ENCODE measurements around the gene UPF3B.
"Not testable (repeated sequence)": the region's sequence is repeated elsewhere in the genome, so short reads cannot be mapped to it uniquely, and the experiment has no call there.

UPF3B gene

GRCh38 chrX:119828446-119828845, 24.3 kb downstream of the UPF3B start:
- Histone ChIP-seq H3K9me3 (ENCODE audit: insufficient read depth, low read length) (no peaks in the 10 kb centered on the region), H2AFZ (ENCODE audit: low read depth, low read length, severe bottlenecking) (no peak overlapping the region), H3K79me2 (ENCODE audit: insufficient read depth, low read length) (no peaks in the 10 kb centered on the region), H3K4me2 (ENCODE audit: low read depth, low read length, poor library complexity, severe bottlenecking) (no peak overlapping the region), H3K9ac (ENCODE audit: low read length) (no peak overlapping the region), H4K20me1 (ENCODE audit: low read depth, low read length) (no peaks in the 10 kb centered on the region), H3K27ac (ENCODE audit: low read depth, low read length) (no peak overlapping the region), H3K4me3 (ENCODE audit: insufficient read depth, low read length, poor library complexity, severe bottlenecking) (no peak overlapping the region), H3K36me3 (ENCODE audit: low read length) (no peaks in the 10 kb centered on the region), H3K9me2 (replicated peaks; ENCODE audit: insufficient read depth, low read length) (no peaks in the 10 kb centered on the region), H3K27me3 (ENCODE audit: low read length) (no peaks in the 10 kb centered on the region), H3F3A (ENCODE audit: insufficient read depth) (no peaks in the 10 kb centered on the region)
- TF ChIP-seq CTCF (IDR thresholded peaks at IDR 0.05; ENCODE audit: insufficient read depth, low read length, poor library complexity, severe bottlenecking) (no peak), EZH2phosphoT487 (conservative IDR thresholded peaks at IDR 0.05; ENCODE audit: low read length) (no peak)

- H3K36me3 ChIP-seq (ENCODE audit: low read length) = no peaks in the 10 kb centered on the region
- H2AFZ ChIP-seq (ENCODE audit: low read depth, low read length, severe bottlenecking) = no peak overlapping the region
- no peaks in the 10 kb centered on the region for H3K79me2 ChIP-seq (ENCODE audit: insufficient read depth, low read length)
- TF ChIP-seq EZH2phosphoT487 (conservative IDR thresholded peaks at IDR 0.05; ENCODE audit: low read length) (no peak), CTCF (IDR thresholded peaks at IDR 0.05; ENCODE audit: insufficient read depth, low read length, poor library complexity, severe bottlenecking) (no peak)
- H3F3A ChIP-seq (ENCODE audit: insufficient read depth) = no peaks in the 10 kb centered on the region
- no peak overlapping the region for H3K4me2 ChIP-seq (ENCODE audit: low read depth, low read length, poor library complexity, severe bottlenecking)
- no peaks in the 10 kb centered on the region for H3K9me3 ChIP-seq (ENCODE audit: insufficient read depth, low read length)
- H3K4me3 ChIP-seq (ENCODE audit: insufficient read depth, low read length, poor library complexity, severe bottlenecking) = no peak overlapping the region
- H3K27me3 ChIP-seq (ENCODE audit: low read length) = no peaks in the 10 kb centered on the region
- H3K9ac ChIP-seq (ENCODE audit: low read length) = no peak overlapping the region
- H3K27ac ChIP-seq (ENCODE audit: low read depth, low read length) = no peak overlapping the region
- H3K9me2 ChIP-seq (replicated peaks; ENCODE audit: insufficient read depth, low read length) = no peaks in the 10 kb centered on the region
- H4K20me1 ChIP-seq (ENCODE audit: low read depth, low read length) = no peaks in the 10 kb centered on the region
Measured at GRCh38 chrX:119826399-119826959, 26.3 kb downstream of the UPF3B start.

GRCh38 chrX:119824221-119824620, 28.5 kb downstream of the UPF3B start:
- H3K9me3 ChIP-seq (ENCODE audit: insufficient read depth, low read length); H3K4me3 ChIP-seq (ENCODE audit: insufficient read depth, low read length, poor library complexity, severe bottlenecking); H3K9me2 ChIP-seq (replicated peaks; ENCODE audit: insufficient read depth, low read length); H3K79me2 ChIP-seq (ENCODE audit: insufficient read depth, low read length); H3K9ac ChIP-seq (ENCODE audit: low read length); H3F3A ChIP-seq (ENCODE audit: insufficient read depth); H3K36me3 ChIP-seq (ENCODE audit: low read length); H3K27ac ChIP-seq (ENCODE audit: low read depth, low read length); H3K4me2 ChIP-seq (ENCODE audit: low read depth, low read length, poor library complexity, severe bottlenecking); H3K27me3 ChIP-seq (ENCODE audit: low read length); H4K20me1 ChIP-seq (ENCODE audit: low read depth, low read length); H2AFZ ChIP-seq (ENCODE audit: low read depth, low read length, severe bottlenecking): not testable (repeated sequence)

- H3K27me3 ChIP-seq (ENCODE audit: low read length); H3F3A ChIP-seq (ENCODE audit: insufficient read depth); H3K4me2 ChIP-seq (ENCODE audit: low read depth, low read length, poor library complexity, severe bottlenecking); H3K4me3 ChIP-seq (ENCODE audit: insufficient read depth, low read length, poor library complexity, severe bottlenecking); H3K79me2 ChIP-seq (ENCODE audit: insufficient read depth, low read length); H3K9me3 ChIP-seq (ENCODE audit: insufficient read depth, low read length); H4K20me1 ChIP-seq (ENCODE audit: low read depth, low read length); H3K36me3 ChIP-seq (ENCODE audit: low read length); H3K27ac ChIP-seq (ENCODE audit: low read depth, low read length); H3K9ac ChIP-seq (ENCODE audit: low read length); H2AFZ ChIP-seq (ENCODE audit: low read depth, low read length, severe bottlenecking); H3K9me2 ChIP-seq (replicated peaks; ENCODE audit: insufficient read depth, low read length): not testable (repeated sequence)
Measured at GRCh38 chrX:119821703-119822102, 31.1 kb downstream of the UPF3B start.
